Body of pancreas (tissue), 4 donors: ENCODE results near the gene KDM2B. TPM values are rescaled to one million over a fixed set of nuclear protein-coding genes. Genes with fewer than 3 reads are reported as not detected.

Experiments used
- ATAC-seq: fragments of 150-250 bp; one replicate; pipeline ENCODE4 v1.9.1; 2016
- DNase-seq, 4 donors: peaks; one replicate each; pipeline ENCODE4 v3.0.0-alpha.2; 2019
- H3K27ac ChIP-seq, 4 donors: fragments of 200-600 bp; sonication (generic); 1 replicate in 3 of 4; 2 replicates in 1 of 4; pipeline versions ENCODE4 v1.5.1 to v1.6.1; 2016 to 2019; ENCODE audit warnings: mild to moderate bottlenecking in 1 of 4, mixed read lengths in 1 of 4, moderate library complexity in 1 of 4
- H3K27me3 ChIP-seq, 2 donors: fragments of 200-600 bp; sonication (generic); one replicate each; pipeline ENCODE4 v1.6.0; 2016; ENCODE audit warnings: mild to moderate bottlenecking in 1 of 2
- H3K36me3 ChIP-seq, 2 donors: fragments of 200-600 bp; sonication (generic); replicated peaks in 1 of 2; 2 replicates each; pipeline ENCODE4 v1.5.1; 2016; ENCODE audit warnings: low read depth in 2 of 2; ENCODE audit not compliant: insufficient read depth in 1 of 2
- H3K4me1 ChIP-seq: fragments of 200-600 bp; sonication (generic); one replicate; pipeline ENCODE4 v1.6.0; 2016
- H3K4me3 ChIP-seq, 2 donors: fragments of 200-600 bp; sonication (generic); 1 replicate in 1 of 2; 2 replicates in 1 of 2; pipeline ENCODE4 v1.5.1; 2016 to 2019
- H3K9me3 ChIP-seq, 3 donors: fragments of 200-600 bp; sonication (generic); 1 replicate in 2 of 3; 2 replicates in 1 of 3; pipeline ENCODE4 v1.5.1; 2016
- POLR2A ChIP-seq, 3 donors: fragments of 450-650 bp; IDR thresholded peaks; one replicate each; pipeline ENCODE4 v1.6.1; 2016; ENCODE audit warnings: antibody characterized with exemption in 3 of 3, mild to moderate bottlenecking in 2 of 3
- WGBS, 2 donors: methylation state at CpG; one replicate each; pipeline ENCODE4 v1.1.5; 2017; 5-methylcytosine and 5-hydroxymethylcytosine counted together
- intact Hi-C: fragments of 100-400 bp; cut with DNase I; formaldehyde crosslinking; loops from one replicate; pipeline ENCODE4 v1.15.1; 2023
- total RNA-seq, 2 donors: library from RNA; depleted of rRNA; stranded (reverse); fragments of >200 nt; gene quantifications; one replicate each; pipeline ENCODE4 v1.1.0, GENCODE V29; 2016
- TF ChIP-seq, protein P1 (sequence below), 7 experiments: fragments of 450-650 bp in 4 of 7; fragments of 200-600 bp in 3 of 7; sonication (generic) in 3 of 7; IDR thresholded peaks; one replicate each; pipeline ENCODE4 v1.5.1; 2016 to 2019; ENCODE audit warnings: antibody characterized with exemption in 7 of 7

Gene KDM2B
- total RNA-seq, 2 donors from 2014 or later, result 17.8 to 26.5 TPM

DNA sequence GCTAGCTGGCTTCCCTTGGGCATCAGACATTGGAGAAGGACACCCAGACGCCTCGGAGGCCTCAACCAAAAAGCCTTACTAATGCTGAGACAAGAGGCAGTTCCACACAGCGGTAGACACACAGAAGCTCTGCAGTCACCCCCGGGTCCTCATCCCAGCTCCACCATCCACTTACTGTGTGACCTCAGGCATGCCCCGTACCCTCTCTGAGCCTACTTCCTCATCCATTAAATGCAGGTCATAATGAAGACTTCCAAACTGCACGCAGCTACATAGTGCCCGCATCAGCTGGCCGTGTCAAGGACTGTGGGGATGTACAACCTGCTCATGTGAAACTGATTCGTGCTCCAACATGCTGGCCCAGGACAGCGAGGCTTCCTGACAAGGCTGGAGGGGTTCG, 72.3 kb downstream of the KDM2B start:
- H3K4me3 ChIP-seq, result no peak overlapping the region
- DNase-seq, result no peak
- H3K27me3 ChIP-seq, result no peaks in the 10 kb centered on the region
- no peaks in the 10 kb centered on the region for H3K9me3 ChIP-seq
- no peaks in the 10 kb centered on the region for H3K4me1 ChIP-seq
- peaks cover 0 to 6% of the 10 kb centered on the region in 2 donors for H3K36me3 ChIP-seq
- TF ChIP-seq, protein P1, sequence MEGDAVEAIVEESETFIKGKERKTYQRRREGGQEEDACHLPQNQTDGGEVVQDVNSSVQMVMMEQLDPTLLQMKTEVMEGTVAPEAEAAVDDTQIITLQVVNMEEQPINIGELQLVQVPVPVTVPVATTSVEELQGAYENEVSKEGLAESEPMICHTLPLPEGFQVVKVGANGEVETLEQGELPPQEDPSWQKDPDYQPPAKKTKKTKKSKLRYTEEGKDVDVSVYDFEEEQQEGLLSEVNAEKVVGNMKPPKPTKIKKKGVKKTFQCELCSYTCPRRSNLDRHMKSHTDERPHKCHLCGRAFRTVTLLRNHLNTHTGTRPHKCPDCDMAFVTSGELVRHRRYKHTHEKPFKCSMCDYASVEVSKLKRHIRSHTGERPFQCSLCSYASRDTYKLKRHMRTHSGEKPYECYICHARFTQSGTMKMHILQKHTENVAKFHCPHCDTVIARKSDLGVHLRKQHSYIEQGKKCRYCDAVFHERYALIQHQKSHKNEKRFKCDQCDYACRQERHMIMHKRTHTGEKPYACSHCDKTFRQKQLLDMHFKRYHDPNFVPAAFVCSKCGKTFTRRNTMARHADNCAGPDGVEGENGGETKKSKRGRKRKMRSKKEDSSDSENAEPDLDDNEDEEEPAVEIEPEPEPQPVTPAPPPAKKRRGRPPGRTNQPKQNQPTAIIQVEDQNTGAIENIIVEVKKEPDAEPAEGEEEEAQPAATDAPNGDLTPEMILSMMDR (IDR thresholded peaks at IDR 0.05), result no peak
- no peak for TF ChIP-seq POLR2A (IDR thresholded peaks at IDR 0.05)
- ATAC-seq, result no peak
- 87 to 90% methylated on average over 6 to 11 of the region's 11 CpGs for WGBS, 2 donors
- intact Hi-C loops, result no loop called here
- no peak overlapping the region for H3K27ac ChIP-seq

DNA sequence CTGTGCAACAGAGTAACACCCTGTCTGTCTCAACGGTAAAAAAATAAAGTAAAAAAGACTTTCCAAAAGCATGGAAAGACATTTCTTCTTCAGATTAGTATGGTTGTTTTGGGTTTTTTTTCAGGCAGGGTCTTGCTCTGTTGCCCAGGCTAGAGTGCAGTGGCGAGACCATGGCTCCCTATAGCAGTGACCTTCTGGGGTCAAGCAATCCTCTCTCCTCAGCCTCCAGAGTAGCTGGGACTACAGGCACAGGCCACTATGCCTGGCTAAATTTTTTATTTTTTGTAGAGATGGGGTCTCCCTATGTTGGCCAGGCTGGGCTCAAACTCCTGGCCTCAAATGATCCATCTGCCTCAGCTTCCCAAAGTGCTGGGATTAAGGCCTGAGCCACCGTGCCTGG, 72.8 kb downstream of the KDM2B start:
- no peaks in the 10 kb centered on the region for H3K27me3 ChIP-seq
- H3K27ac ChIP-seq, result no peak overlapping the region
- H3K4me3 ChIP-seq, result no peak overlapping the region
- H3K36me3 ChIP-seq, result peaks cover 0 to 6% of the 10 kb centered on the region in 2 donors
- no peaks in the 10 kb centered on the region for H3K4me1 ChIP-seq
- DNase-seq, result no peak
- no peak for ATAC-seq
- WGBS, 2 donors, result 89 to 91% methylated on average over 3 of the region's 3 CpGs
- H3K9me3 ChIP-seq, result no peaks in the 10 kb centered on the region
- no peak for TF ChIP-seq POLR2A (IDR thresholded peaks at IDR 0.05)
- TF ChIP-seq, protein P1 (IDR thresholded peaks at IDR 0.05), result no peak
- intact Hi-C loops, result no loop called here

DNA sequence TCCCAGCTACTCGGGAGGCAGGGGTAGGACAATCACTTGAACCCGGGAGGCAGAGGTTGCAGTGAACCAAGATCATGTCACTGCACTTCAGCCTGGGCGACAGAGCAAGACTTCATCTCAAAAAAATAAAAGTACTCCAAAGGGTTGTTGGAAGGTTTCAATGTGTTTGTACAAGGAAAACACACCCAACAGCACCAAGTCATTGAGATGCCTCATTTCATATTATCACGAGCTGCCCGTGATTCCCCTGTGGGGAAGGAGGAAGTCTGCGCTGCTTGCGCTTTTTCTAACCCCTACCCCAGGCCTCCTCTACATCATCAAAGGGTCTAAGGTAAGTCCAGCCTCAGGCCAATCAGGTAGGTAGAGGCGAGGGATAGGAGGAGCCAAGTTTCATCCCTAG, 73.6 kb downstream of the KDM2B start:
- no peaks in the 10 kb centered on the region for H3K27me3 ChIP-seq
- no peaks in the 10 kb centered on the region for H3K9me3 ChIP-seq
- ATAC-seq, result no peak
- no peak overlapping the region for H3K4me3 ChIP-seq
- no peaks in the 10 kb centered on the region for H3K4me1 ChIP-seq
- peaks cover 0 to 6% of the 10 kb centered on the region in 2 donors for H3K36me3 ChIP-seq
- no peak overlapping the region for H3K27ac ChIP-seq
- no peak for DNase-seq
- WGBS, 2 donors, result 89 to 92% methylated on average over 8 of the region's 8 CpGs
- TF ChIP-seq, protein P1 (IDR thresholded peaks at IDR 0.05), result no peak
- TF ChIP-seq POLR2A (IDR thresholded peaks at IDR 0.05), result no peak
- intact Hi-C loops, result no loop called here

DNA sequence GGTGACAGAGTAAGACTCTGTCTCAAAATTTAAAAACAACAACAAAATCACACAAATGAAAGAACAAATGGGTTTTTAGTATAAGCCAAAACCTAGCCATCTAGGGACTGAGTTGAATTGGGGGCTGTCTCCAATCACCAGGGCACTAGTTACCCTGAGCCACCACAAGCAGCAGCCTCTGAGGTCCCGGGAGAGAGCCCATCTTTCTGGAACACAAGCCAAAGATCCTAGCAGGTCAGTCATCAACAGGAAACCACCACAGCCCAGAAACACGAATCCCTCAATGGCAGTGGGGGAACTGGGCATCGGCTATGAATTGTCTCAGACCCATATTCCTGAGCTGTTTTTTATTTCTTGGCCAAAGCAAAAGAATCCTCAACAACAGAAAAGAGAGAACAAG, 75.3 kb downstream of the KDM2B start:
- no peak overlapping the region for H3K27ac ChIP-seq
- WGBS, 2 donors, result 74 to 79% methylated on average over 2 to 3 of the region's 3 CpGs
- intact Hi-C loops, result no loop called here
- H3K27me3 ChIP-seq, result no peaks in the 10 kb centered on the region
- ATAC-seq (no peak), DNase-seq (no peak)
- H3K4me1 ChIP-seq, result no peaks in the 10 kb centered on the region
- H3K36me3 ChIP-seq, result peaks cover 0 to 6% of the 10 kb centered on the region in 2 donors
- H3K9me3 ChIP-seq, result no peaks in the 10 kb centered on the region
- no peak overlapping the region for H3K4me3 ChIP-seq
- no peak for TF ChIP-seq POLR2A (IDR thresholded peaks at IDR 0.05)
- TF ChIP-seq, protein P1 (IDR thresholded peaks at IDR 0.05), result no peak

DNA sequence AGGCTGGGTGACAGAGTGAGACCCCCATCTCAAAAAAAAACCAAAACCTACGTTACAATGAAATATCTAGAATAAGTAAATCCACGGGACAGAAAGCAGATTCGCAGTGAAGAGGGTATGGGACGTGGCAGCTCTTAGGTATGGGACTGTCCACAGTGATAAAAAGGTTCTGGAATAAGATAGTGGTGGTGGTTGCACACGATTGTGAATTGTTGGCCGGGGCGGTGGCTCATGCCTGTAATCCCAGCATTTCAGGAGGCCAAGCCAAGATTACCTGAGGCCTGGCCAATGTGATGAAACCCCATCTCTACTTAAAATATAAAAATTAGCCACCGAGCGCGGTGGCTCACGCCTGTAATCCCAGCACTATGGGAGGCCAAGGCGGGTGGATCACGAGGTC, 76.3 kb downstream of the KDM2B start:
- no peaks in the 10 kb centered on the region for H3K27me3 ChIP-seq
- H3K4me3 ChIP-seq, result no peak overlapping the region
- 92 to 96% methylated on average over 10 to 13 of the region's 13 CpGs for WGBS, 2 donors
- H3K9me3 ChIP-seq, result no peaks in the 10 kb centered on the region
- ATAC-seq (no peak), DNase-seq (no peak)
- H3K4me1 ChIP-seq, result peaks cover 5% of the 10 kb centered on the region
- intact Hi-C loops, result no loop called here
- no peak overlapping the region for H3K27ac ChIP-seq
- TF ChIP-seq, protein P1 (IDR thresholded peaks at IDR 0.05), result no peak
- no peak for TF ChIP-seq POLR2A (IDR thresholded peaks at IDR 0.05)
- peaks cover 0 to 6% of the 10 kb centered on the region in 2 donors for H3K36me3 ChIP-seq
